SK-N-SH (cell line): ENCODE results near the gene TEKTIP1.

Experiments used
- CTCF ChIP-seq: fragments of 200-600 bp; sonication (generic); IDR thresholded peaks from 2 replicates; pipeline ENCODE4 v1.6.1; 2017; ENCODE audit warnings: antibody characterized with exemption, mild to moderate bottlenecking, moderate library complexity
- ELF1 ChIP-seq: IDR thresholded peaks from 2 replicates; pipeline ENCODE4 v1.4.0; 2012
- FOXM1 ChIP-seq: IDR thresholded peaks from 2 replicates; pipeline ENCODE4 v1.4.0; 2012; ENCODE audit warnings: low read depth, mild to moderate bottlenecking
- POLR2AphosphoS5 ChIP-seq: IDR thresholded peaks from 2 replicates; pipeline ENCODE4 v1.6.1; 2012; ENCODE audit warnings: low read depth, low read length
- TCF12 ChIP-seq: IDR thresholded peaks from 2 replicates; pipeline ENCODE4 v1.4.0; 2012

GRCh38 chr19:3514930-3515329 lies 24.0 kb upstream of the TEKTIP1 start:
- TF ChIP-seq POLR2AphosphoS5 (no peak), CTCF (no peak), FOXM1 (no peak), ELF1 (no peak), TCF12 (no peak)
